Spleen (tissue), 7 donors: ENCODE data around the gene ZIC5.

ENCODE experiments used
- POLR2A ChIP-seq, 3 donors: fragments of 450-650 bp; IDR thresholded peaks; one replicate each; pipeline ENCODE4 v1.5.1; 2017; ENCODE audit warnings: antibody characterized with exemption in 3 of 3, mild to moderate bottlenecking in 1 of 3
- POLR2AphosphoS5 ChIP-seq, 3 donors: sonication (generic); formaldehyde crosslinking; IDR thresholded peaks; one replicate each; pipeline ENCODE4 v1.5.1; 2017; ENCODE audit warnings: antibody characterized with exemption in 3 of 3
- TF ChIP-seq, protein P1 (sequence below), 11 experiments: fragments of 200-600 bp in 7 of 11; fragments of 450-650 bp in 4 of 11; sonication (generic) in 4 of 11; IDR thresholded peaks in 8 of 11; conservative IDR thresholded peaks in 3 of 11; 1 replicate in 7 of 11; 2 replicates in 4 of 11; pipeline versions ENCODE4 v1.4.0 to v1.8.0; 2016 to 2021; ENCODE audit warnings: antibody characterized with exemption in 11 of 11, inconsistent platforms in 4 of 11, mild to moderate bottlenecking in 1 of 11
- donor health status: DM: no; HTN: no; CAD: no; lungs with moderate emphysema.
- donor health status: DM: no; HTN: no; CAD: no.
- donor health status: DM: no; HTN: no; CAD: no.

DNA sequence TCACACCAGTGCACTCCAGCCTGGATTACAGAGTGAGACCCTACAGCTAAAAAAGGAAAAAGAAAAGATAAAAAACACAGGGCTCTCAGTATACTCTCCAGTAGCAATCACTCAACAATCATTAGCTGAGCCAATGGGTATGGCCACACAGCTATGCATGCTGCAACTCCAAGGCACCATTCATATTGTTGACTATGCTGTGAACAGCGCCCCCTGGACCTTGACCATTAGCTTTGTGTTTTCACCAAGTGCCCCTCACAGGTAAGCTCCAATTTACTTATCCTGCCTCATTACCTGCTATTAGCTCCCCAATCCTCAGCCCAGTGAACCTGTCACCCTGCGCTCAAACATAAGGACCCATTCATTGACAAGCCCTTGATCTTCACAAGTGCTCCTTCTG is 35.8 kb downstream of the ZIC5 start:
- TF ChIP-seq, protein P1, sequence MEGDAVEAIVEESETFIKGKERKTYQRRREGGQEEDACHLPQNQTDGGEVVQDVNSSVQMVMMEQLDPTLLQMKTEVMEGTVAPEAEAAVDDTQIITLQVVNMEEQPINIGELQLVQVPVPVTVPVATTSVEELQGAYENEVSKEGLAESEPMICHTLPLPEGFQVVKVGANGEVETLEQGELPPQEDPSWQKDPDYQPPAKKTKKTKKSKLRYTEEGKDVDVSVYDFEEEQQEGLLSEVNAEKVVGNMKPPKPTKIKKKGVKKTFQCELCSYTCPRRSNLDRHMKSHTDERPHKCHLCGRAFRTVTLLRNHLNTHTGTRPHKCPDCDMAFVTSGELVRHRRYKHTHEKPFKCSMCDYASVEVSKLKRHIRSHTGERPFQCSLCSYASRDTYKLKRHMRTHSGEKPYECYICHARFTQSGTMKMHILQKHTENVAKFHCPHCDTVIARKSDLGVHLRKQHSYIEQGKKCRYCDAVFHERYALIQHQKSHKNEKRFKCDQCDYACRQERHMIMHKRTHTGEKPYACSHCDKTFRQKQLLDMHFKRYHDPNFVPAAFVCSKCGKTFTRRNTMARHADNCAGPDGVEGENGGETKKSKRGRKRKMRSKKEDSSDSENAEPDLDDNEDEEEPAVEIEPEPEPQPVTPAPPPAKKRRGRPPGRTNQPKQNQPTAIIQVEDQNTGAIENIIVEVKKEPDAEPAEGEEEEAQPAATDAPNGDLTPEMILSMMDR (IDR thresholded peaks at IDR 0.05 in 8 of 11, conservative IDR thresholded peaks at IDR 0.05 in 3 of 11): no peak
- TF ChIP-seq POLR2AphosphoS5 (IDR thresholded peaks at IDR 0.05) (no peak), POLR2A (IDR thresholded peaks at IDR 0.05) (no peak)
